HG02852 (cell line): ENCODE measurements around the gene TUBB2B.

Experiments used
- ATAC-seq: cut with Tn5 transposase; IDR thresholded peaks from one replicate; pipeline ENCODE4 v1.9.1; 2021; ENCODE audit warnings: mild to moderate bottlenecking, moderate library complexity; ENCODE audit not compliant: unreplicated experiment

The TUBB2B gene

GRCh38 chr6:3235486-3235885, 8.0 kb upstream of the TUBB2B start:
- ATAC-seq: no peak

GRCh38 chr6:3233904-3234303, 6.5 kb upstream of the TUBB2B start:
- ATAC-seq: no peak

GRCh38 chr6:3233321-3233720, 5.9 kb upstream of the TUBB2B start:
- ATAC-seq: no peak

GRCh38 chr6:3232017-3232945, 4.8 kb upstream of the TUBB2B start:
- no peak for ATAC-seq

- no peak for ATAC-seq
Measured at GRCh38 chr6:3231247-3232016, 4.0 kb upstream of the TUBB2B start.

GRCh38 chr6:3230900-3231246, 3.4 kb upstream of the TUBB2B start:
- ATAC-seq: no peak

- ATAC-seq: no peak
Measured at GRCh38 chr6:3230256-3230882, 2.9 kb upstream of the TUBB2B start.

- ATAC-seq: no peak
Measured at GRCh38 chr6:3229566-3230178, 2.2 kb upstream of the TUBB2B start.

- ATAC-seq: no peak
Measured at GRCh38 chr6:3228771-3229565, 1.5 kb upstream of the TUBB2B start.

- no peak for ATAC-seq
Measured at GRCh38 chr6:3228046-3228671, 706 bp upstream of the TUBB2B start.

- ATAC-seq: no peak
Measured at GRCh38 chr6:3226481-3227362, 731 bp downstream of the TUBB2B start.

GRCh38 chr6:3226042-3226441, 1.4 kb downstream of the TUBB2B start:
- no peak for ATAC-seq

GRCh38 chr6:3222506-3223038, 4.9 kb downstream of the TUBB2B start:
- no peak for ATAC-seq

GRCh38 chr6:3221578-3221977, 5.9 kb downstream of the TUBB2B start:
- no peak for ATAC-seq

GRCh38 chr6:3220366-3220765, 7.1 kb downstream of the TUBB2B start:
- no peak for ATAC-seq

GRCh38 chr6:3218266-3218665, 9.2 kb downstream of the TUBB2B start:
- no peak for ATAC-seq

- no peak for ATAC-seq
Measured at GRCh38 chr6:3217286-3217685, 10.2 kb downstream of the TUBB2B start.

GRCh38 chr6:3214898-3215297, 12.6 kb downstream of the TUBB2B start:
- no peak for ATAC-seq

- no peak for ATAC-seq
Measured at GRCh38 chr6:3213334-3213695, 14.1 kb downstream of the TUBB2B start.
